Measurements from ENCODE around the gene COL19A1. TPM values are rescaled to one million over a fixed set of nuclear protein-coding genes. Genes with fewer than 3 reads are reported as not detected.
"Not testable (repeated sequence)": the region's sequence is repeated elsewhere in the genome, so short reads cannot be mapped to it uniquely, and the experiment has no call there.

The COL19A1 gene
- 1 to 10 TPM; 4.0 to 6.7 TPM for total RNA-seq
- 1 to 10 TPM; 1.4 to 1.8 TPM for polyA plus RNA-seq (ENCODE audit: insufficient read length in 2 of 2)
- long read RNA-seq, donor 1 = 0 reads
- long read RNA-seq, donor 2 = 0 reads
- long read RNA-seq, donor 3 = 0 reads
- long read RNA-seq, donor 4, partial matches to known transcripts = 0 of 1 reads
- long read RNA-seq, donor 4, other reads (novel, unspliced or antisense) = 0 of 1 reads

DNA sequence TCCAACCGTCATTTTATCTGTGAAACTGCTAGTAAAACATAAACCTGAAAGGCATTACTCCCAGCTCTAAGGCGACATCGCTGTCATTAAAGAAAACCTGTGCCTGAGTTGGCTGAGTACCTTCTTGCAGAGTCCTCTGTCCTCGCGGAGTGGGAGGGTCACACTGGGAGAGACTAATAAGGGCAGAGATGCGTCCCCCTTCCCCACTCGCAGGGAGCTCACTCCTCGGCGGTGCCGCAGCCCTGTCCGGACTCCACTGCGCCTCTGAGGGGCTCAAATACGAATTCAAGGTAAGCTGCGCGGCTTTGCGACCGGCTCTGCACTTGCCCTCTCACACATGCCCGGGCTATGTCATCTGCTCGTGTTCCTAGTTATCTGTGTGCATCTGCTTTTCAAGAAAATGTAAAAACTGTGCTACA lies at the start of gene COL19A1:
Gene COL19A1, plus strand, starts transcription at position 206 of the 419 bp plus-strand sequence. CDS start 13,012 bp downstream, outside the sequence.
- Histone ChIP-seq H3K9me3 (ENCODE audit: control insufficient read depth, insufficient read depth, low read length) (no peaks in the 10 kb centered on the region), H3K4me1 (ENCODE audit: control insufficient read depth, insufficient read depth, low read length) (peaks cover 9% of the 10 kb centered on the region), H3K27me3 (ENCODE audit: control insufficient read depth, insufficient read depth, low read length) (peaks cover 6% of the 10 kb centered on the region), H3K4me3 (ENCODE audit: low read depth, low read length) (peak within 1 kb of the TSS; percentile 47), H3K27ac (ENCODE audit: low read depth, low read length) (peak within 1 kb of the TSS; percentile 61), H3K36me3 (ENCODE audit: control insufficient read depth, insufficient read depth, low read length) (no peaks in the 10 kb centered on the region)
- peak in 5 of 6 donors; percentile 7 to 52 (median 13) for DNase-seq (ENCODE audit: low read depth in 4 of 6, low spot score in 6 of 6)
- WGBS (ENCODE audit: insufficient coverage) = 2% methylated on average over 19 of the region's 19 CpGs

DNA sequence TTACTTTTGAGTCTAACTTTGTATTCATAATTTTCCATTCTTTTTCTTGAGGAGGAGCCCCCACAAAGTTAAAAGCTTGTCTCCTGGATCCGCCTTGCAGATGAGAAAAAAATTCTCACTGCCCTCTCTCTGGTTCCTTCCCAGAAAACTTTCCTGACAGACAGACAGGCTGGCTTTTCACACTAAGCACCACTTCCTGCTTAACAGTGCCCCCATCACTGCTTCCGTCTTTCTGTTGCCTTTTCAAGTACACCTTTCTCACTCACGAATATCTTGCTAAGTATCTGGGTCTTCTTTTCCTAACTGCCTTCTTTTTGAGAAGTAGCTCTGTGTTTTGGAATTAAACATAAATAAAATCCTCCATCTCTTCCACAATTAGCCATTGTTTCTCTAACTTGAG lies 49.8 kb upstream of the COL19A1 start:
- Histone ChIP-seq H3K27ac (ENCODE audit: low read depth, low read length) (no peak overlapping the region), H3K4me1 (ENCODE audit: control insufficient read depth, insufficient read depth, low read length) (no peaks in the 10 kb centered on the region), H3K4me3 (ENCODE audit: low read depth, low read length) (no peak overlapping the region), H3K9me3 (ENCODE audit: control insufficient read depth, insufficient read depth, low read length) (no peaks in the 10 kb centered on the region), H3K27me3 (ENCODE audit: control insufficient read depth, insufficient read depth, low read length) (no peaks in the 10 kb centered on the region), H3K36me3 (ENCODE audit: control insufficient read depth, insufficient read depth, low read length) (no peaks in the 10 kb centered on the region)
- 79% methylated on average over 1 of the region's 3 CpGs for WGBS (ENCODE audit: insufficient coverage)
- DNase-seq (ENCODE audit: low read depth in 4 of 6, low spot score in 6 of 6) = no peak

DNA sequence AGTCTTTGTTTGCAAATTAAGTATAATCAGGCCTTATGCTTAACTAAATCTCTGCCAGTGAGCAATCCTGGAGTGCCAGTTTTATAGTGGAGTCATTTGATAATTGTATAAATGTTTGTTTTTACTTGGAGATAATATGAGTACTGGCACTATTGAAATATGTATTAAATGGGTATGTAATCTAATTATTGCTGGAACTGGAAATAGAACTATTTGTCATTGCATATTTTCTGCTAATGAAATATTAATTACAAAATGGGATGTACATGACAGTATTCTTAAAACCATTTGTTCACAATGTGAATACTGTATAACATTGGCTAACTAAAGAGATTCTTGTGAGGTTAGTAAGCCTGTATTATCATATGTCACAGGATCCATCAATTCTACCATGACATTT lies 49.0 kb upstream of the COL19A1 start:
- no peak overlapping the region for H3K4me3 ChIP-seq (ENCODE audit: low read depth, low read length)
- H3K4me1 ChIP-seq (ENCODE audit: control insufficient read depth, insufficient read depth, low read length) = no peaks in the 10 kb centered on the region
- H3K27ac ChIP-seq (ENCODE audit: low read depth, low read length) = no peak overlapping the region
- H3K9me3 ChIP-seq (ENCODE audit: control insufficient read depth, insufficient read depth, low read length) = no peaks in the 10 kb centered on the region
- no peak for DNase-seq (ENCODE audit: low read depth in 4 of 6, low spot score in 6 of 6)
- H3K27me3 ChIP-seq (ENCODE audit: control insufficient read depth, insufficient read depth, low read length) = no peaks in the 10 kb centered on the region
- H3K36me3 ChIP-seq (ENCODE audit: control insufficient read depth, insufficient read depth, low read length) = no peaks in the 10 kb centered on the region

DNA sequence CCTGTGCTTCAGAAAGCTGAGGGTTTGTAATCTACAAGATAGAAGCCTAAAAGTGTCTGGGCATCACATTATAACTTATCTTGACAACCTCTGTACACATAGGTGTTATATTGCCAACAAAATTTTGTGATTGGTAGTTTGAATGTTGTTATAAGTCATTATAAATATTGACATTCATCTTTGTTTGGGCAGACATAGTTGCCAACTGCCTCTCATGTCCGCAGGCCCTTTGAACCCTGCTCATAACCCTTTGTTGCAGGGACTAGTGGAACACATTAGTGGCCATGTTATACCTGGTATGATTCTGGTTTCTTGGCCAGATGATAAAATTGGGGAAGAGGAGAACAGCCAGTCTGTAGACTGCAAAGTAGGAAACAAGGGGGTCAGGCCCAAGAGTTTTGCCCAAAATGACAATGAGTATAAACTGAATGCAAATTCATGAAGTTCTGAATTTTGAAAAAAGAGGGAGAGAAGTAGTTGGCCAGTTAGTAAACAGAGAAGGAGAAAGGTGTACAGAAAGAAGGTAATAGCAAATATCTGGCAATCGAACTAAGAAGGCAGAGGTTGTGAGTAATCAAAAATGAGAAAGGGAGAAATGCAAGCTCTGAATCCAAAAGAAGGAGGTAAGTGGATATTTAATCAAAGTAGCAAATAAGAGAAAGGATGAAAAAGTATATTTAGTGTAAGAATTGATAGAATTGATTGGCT lies 48.0 kb upstream of the COL19A1 start:
- 96% methylated on average over 2 of the region's 2 CpGs for WGBS (ENCODE audit: insufficient coverage)
- H3K9me3 ChIP-seq (ENCODE audit: control insufficient read depth, insufficient read depth, low read length) = no peaks in the 10 kb centered on the region
- H3K4me1 ChIP-seq (ENCODE audit: control insufficient read depth, insufficient read depth, low read length) = no peaks in the 10 kb centered on the region
- no peaks in the 10 kb centered on the region for H3K27me3 ChIP-seq (ENCODE audit: control insufficient read depth, insufficient read depth, low read length)
- no peak overlapping the region for H3K4me3 ChIP-seq (ENCODE audit: low read depth, low read length)
- no peak overlapping the region for H3K27ac ChIP-seq (ENCODE audit: low read depth, low read length)
- H3K36me3 ChIP-seq (ENCODE audit: control insufficient read depth, insufficient read depth, low read length) = no peaks in the 10 kb centered on the region
- no peak for DNase-seq (ENCODE audit: low read depth in 4 of 6, low spot score in 6 of 6)

DNA sequence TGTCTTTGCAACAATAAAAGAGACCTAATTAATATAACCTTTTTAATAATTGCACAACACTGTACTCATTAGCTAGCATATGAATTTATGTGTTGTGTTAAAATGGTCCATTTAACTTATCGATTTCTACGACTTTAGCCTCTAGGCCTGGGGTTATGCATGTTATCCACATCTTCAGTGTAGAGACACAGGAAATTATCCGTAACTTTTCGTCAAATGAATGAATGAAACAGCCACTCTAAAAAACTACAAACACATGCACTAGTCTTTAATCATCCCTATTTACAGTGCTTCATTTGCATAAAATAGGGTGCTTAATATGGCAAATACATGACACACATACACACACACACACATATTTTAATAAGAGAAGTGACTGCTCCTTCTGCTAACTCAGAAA lies 47.2 kb upstream of the COL19A1 start:
- H3K27ac ChIP-seq (ENCODE audit: low read depth, low read length) = no peak overlapping the region
- DNase-seq (ENCODE audit: low read depth in 4 of 6, low spot score in 6 of 6) = no peak
- no CpG with 5 or more reads among the region's 4 CpGs for WGBS (ENCODE audit: insufficient coverage)

DNA sequence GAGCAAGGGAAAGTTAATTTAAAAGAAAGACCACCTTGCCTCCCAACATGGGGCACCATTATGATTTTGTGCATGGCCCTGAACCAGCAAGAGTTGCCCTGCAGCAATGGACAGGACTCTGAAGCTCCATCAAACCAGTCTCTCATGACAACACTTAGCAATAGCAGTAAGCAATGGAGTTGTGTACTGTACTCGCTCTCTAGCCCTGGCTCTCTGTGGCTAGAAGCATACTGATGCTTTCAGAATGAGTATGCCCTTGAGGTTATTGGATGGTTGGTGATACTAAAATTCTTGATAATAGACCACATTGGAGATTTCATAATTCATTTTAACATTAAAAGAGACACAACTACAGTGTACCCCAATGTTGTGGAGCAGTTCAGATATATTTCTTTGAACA lies 46.3 kb upstream of the COL19A1 start:
- Histone ChIP-seq H3K36me3 (ENCODE audit: control insufficient read depth, insufficient read depth, low read length) (no peaks in the 10 kb centered on the region), H3K9me3 (ENCODE audit: control insufficient read depth, insufficient read depth, low read length) (no peaks in the 10 kb centered on the region), H3K27ac (ENCODE audit: low read depth, low read length) (no peak overlapping the region), H3K27me3 (ENCODE audit: control insufficient read depth, insufficient read depth, low read length) (no peaks in the 10 kb centered on the region), H3K4me1 (ENCODE audit: control insufficient read depth, insufficient read depth, low read length) (no peaks in the 10 kb centered on the region), H3K4me3 (ENCODE audit: low read depth, low read length) (no peak overlapping the region)
- no peak for DNase-seq (ENCODE audit: low read depth in 4 of 6, low spot score in 6 of 6)
- WGBS (ENCODE audit: insufficient coverage) = no CpG with 5 or more reads among the region's 1 CpG

More for the DNA sequence above, 47.2 kb upstream of the COL19A1 start:
- Histone ChIP-seq H3K4me3 (ENCODE audit: low read depth, low read length) (no peak overlapping the region), H3K9me3 (ENCODE audit: control insufficient read depth, insufficient read depth, low read length) (no peaks in the 10 kb centered on the region), H3K36me3 (ENCODE audit: control insufficient read depth, insufficient read depth, low read length) (no peaks in the 10 kb centered on the region), H3K27me3 (ENCODE audit: control insufficient read depth, insufficient read depth, low read length) (no peaks in the 10 kb centered on the region), H3K4me1 (ENCODE audit: control insufficient read depth, insufficient read depth, low read length) (no peaks in the 10 kb centered on the region)

DNA sequence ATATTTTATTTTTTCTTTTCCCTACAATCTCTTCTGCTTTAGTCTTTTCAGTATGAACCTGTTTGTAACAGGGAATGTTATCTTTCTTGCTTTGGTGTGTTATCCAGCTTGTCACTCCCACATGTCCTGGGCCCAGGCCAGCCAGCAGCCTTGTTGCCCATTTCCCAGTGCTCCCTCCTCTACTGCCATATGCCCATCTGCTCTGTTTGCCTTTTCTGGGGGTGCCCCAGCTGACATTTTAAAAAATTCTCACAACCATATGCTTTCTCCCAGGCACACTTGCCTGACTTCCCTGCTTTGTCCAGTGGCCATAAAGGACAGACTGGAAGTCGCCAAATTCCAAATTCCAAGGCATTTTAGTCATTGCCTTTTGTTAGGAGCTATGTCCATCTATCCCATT lies 45.9 kb upstream of the COL19A1 start:
- Histone ChIP-seq H3K9me3 (ENCODE audit: control insufficient read depth, insufficient read depth, low read length) (no peaks in the 10 kb centered on the region), H3K36me3 (ENCODE audit: control insufficient read depth, insufficient read depth, low read length) (no peaks in the 10 kb centered on the region), H3K27ac (ENCODE audit: low read depth, low read length) (no peak overlapping the region), H3K4me1 (ENCODE audit: control insufficient read depth, insufficient read depth, low read length) (no peaks in the 10 kb centered on the region), H3K4me3 (ENCODE audit: low read depth, low read length) (no peak overlapping the region), H3K27me3 (ENCODE audit: control insufficient read depth, insufficient read depth, low read length) (no peaks in the 10 kb centered on the region)
- DNase-seq (ENCODE audit: low read depth in 4 of 6, low spot score in 6 of 6) = peak in 1 of 6 donors; percentile 74
- 80% methylated on average over 1 of the region's 1 CpG for WGBS (ENCODE audit: insufficient coverage)

DNA sequence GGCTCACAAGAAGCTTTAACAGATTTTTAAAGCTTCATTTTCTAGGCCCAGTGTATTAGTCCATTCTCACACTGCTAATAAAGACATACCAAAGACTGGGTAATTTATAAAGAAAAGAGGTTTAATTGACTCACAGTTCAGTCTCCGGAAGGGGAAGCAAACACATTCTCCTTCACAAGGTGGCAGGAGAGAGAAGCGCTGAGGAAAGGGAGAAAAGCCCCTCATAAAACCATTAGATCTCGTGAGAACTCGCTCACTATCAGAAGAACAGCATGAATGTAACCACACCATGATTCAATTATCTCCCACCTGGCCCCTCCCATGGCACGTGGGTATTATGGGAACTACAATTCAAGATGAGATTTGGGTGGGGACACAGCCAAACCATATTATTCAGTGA lies 42.0 kb upstream of the COL19A1 start:
- not testable (repeated sequence) for H3K4me3 ChIP-seq (ENCODE audit: low read depth, low read length); H3K9me3 ChIP-seq (ENCODE audit: control insufficient read depth, insufficient read depth, low read length); H3K27ac ChIP-seq (ENCODE audit: low read depth, low read length); DNase-seq (ENCODE audit: low read depth in 4 of 6, low spot score in 6 of 6); H3K27me3 ChIP-seq (ENCODE audit: control insufficient read depth, insufficient read depth, low read length); H3K4me1 ChIP-seq (ENCODE audit: control insufficient read depth, insufficient read depth, low read length); H3K36me3 ChIP-seq (ENCODE audit: control insufficient read depth, insufficient read depth, low read length)
- no CpG with 5 or more reads among the region's 5 CpGs for WGBS (ENCODE audit: insufficient coverage)

DNA sequence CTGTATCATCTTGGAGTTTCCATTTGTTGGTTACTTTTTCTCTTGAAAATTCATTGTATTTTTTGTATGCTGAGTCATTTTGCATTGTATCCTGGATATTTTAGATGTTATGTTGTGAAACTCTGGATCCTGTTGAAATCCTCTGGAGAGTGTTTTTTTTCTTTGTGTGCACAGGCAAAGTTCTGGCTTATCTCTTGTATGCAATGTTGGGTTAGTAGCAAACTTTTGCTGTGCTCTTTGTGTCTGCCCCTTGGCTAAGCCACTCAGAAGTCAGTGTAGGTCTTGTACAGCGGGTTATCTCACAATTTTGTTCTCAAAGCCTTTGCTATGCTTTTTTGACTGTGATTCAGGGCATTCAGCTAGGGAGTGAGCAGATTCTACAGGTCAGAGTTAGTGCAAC lies 40.5 kb upstream of the COL19A1 start:
- Histone ChIP-seq H3K9me3 (ENCODE audit: control insufficient read depth, insufficient read depth, low read length) (no peaks in the 10 kb centered on the region), H3K4me3 (ENCODE audit: low read depth, low read length) (no peak overlapping the region), H3K4me1 (ENCODE audit: control insufficient read depth, insufficient read depth, low read length) (no peaks in the 10 kb centered on the region), H3K27me3 (ENCODE audit: control insufficient read depth, insufficient read depth, low read length) (no peaks in the 10 kb centered on the region), H3K36me3 (ENCODE audit: control insufficient read depth, insufficient read depth, low read length) (no peaks in the 10 kb centered on the region), H3K27ac (ENCODE audit: low read depth, low read length) (no peak overlapping the region)
- DNase-seq (ENCODE audit: low read depth in 4 of 6, low spot score in 6 of 6) = no peak
- no CpG with 5 or more reads among the region's 1 CpG for WGBS (ENCODE audit: insufficient coverage)

DNA sequence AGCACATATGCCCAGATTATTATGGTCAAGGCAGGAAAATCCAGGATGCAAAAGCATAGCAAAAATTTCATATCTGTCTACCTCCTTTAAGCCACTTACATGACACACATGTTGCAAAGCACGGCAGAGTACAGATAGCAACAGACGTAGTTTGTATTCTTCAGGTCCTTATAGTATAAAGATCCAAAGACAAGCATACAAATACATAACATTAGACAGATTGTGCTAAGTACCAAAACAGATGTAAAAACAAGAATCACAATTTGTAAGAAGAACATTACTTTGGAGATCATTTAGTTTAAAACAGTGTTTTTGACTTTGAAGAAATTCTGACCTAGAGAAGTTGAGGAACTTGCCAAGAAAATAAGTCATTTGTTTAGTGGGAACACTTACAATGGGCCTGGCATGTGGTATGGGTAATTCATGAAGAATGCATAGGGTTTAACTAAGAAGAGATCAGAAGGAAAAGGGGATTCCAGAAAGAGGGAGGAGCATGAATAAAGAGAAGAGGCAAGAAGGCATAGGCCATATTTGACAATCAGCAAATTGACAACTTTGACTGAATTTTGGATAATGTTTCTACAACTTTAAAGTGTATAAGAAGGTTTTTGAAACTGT lies 39.0 kb upstream of the COL19A1 start:
- Histone ChIP-seq H3K27ac (ENCODE audit: low read depth, low read length) (no peak overlapping the region), H3K27me3 (ENCODE audit: control insufficient read depth, insufficient read depth, low read length) (no peaks in the 10 kb centered on the region), H3K9me3 (ENCODE audit: control insufficient read depth, insufficient read depth, low read length) (no peaks in the 10 kb centered on the region), H3K36me3 (ENCODE audit: control insufficient read depth, insufficient read depth, low read length) (no peaks in the 10 kb centered on the region), H3K4me1 (ENCODE audit: control insufficient read depth, insufficient read depth, low read length) (no peaks in the 10 kb centered on the region), H3K4me3 (ENCODE audit: low read depth, low read length) (no peak overlapping the region)
- no peak for DNase-seq (ENCODE audit: low read depth in 4 of 6, low spot score in 6 of 6)
- WGBS (ENCODE audit: insufficient coverage) = no CpG with 5 or more reads among the region's 2 CpGs
